Measurements from ENCODE around the gene CYREN. TPM values are rescaled to one million over a fixed set of nuclear protein-coding genes. Genes with fewer than 3 reads are reported as not detected.
"Not testable (repeated sequence)": the region's sequence is repeated elsewhere in the genome, so short reads cannot be mapped to it uniquely, and the experiment has no call there.

Gene CYREN, protein sequence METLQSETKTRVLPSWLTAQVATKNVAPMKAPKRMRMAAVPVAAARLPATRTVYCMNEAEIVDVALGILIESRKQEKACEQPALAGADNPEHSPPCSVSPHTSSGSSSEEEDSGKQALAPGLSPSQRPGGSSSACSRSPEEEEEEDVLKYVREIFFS
- total RNA-seq = 10 to 100 TPM; 25.5 to 31.4 TPM

GRCh38 chr7:135170274-135170997 is at the start of gene CYREN:
Gene CYREN, minus strand, starts transcription at chr7:135170707. Its CDS starts 1,785 bp downstream, at chr7:135168922.
- Histone ChIP-seq H3K9me3 (no peaks in the 10 kb centered on the region), H3K27me3 (no peaks in the 10 kb centered on the region), H3K27ac (peak within 1 kb of the TSS; percentile 97), H3K4me1 (peaks cover 0 to 55% of the 10 kb centered on the region in 2 donors), H3K4me3 (peak within 1 kb of the TSS; percentile 78 to 86), H3K36me3 (peaks cover 26% of the 10 kb centered on the region)
- TF ChIP-seq, protein P1, sequence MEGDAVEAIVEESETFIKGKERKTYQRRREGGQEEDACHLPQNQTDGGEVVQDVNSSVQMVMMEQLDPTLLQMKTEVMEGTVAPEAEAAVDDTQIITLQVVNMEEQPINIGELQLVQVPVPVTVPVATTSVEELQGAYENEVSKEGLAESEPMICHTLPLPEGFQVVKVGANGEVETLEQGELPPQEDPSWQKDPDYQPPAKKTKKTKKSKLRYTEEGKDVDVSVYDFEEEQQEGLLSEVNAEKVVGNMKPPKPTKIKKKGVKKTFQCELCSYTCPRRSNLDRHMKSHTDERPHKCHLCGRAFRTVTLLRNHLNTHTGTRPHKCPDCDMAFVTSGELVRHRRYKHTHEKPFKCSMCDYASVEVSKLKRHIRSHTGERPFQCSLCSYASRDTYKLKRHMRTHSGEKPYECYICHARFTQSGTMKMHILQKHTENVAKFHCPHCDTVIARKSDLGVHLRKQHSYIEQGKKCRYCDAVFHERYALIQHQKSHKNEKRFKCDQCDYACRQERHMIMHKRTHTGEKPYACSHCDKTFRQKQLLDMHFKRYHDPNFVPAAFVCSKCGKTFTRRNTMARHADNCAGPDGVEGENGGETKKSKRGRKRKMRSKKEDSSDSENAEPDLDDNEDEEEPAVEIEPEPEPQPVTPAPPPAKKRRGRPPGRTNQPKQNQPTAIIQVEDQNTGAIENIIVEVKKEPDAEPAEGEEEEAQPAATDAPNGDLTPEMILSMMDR (IDR thresholded peaks at IDR 0.05) = peak; percentile 54 to 91
- DNase-seq (ENCODE audit: low spot score) = peak; percentile 93

- no peak overlapping the region for H3K4me3 ChIP-seq
- TF ChIP-seq, protein P1 (IDR thresholded peaks at IDR 0.05) = no peak
- no peak overlapping the region for H3K27ac ChIP-seq
- no peaks in the 10 kb centered on the region for H3K27me3 ChIP-seq
- DNase-seq (ENCODE audit: low spot score) = no peak
- no peaks in the 10 kb centered on the region for H3K9me3 ChIP-seq
- no peaks in the 10 kb centered on the region for H3K36me3 ChIP-seq
- H3K4me1 ChIP-seq = no peaks in the 10 kb centered on the region
Observed at GRCh38 chr7:135217645-135218509, 47.4 kb upstream of the CYREN start.

GRCh38 chr7:135215698-135216097 is 45.2 kb upstream of the CYREN start:
- TF ChIP-seq, protein P1 (IDR thresholded peaks at IDR 0.05) = no peak
- H3K27ac ChIP-seq = no peak overlapping the region
- no peaks in the 10 kb centered on the region for H3K9me3 ChIP-seq

DNA sequence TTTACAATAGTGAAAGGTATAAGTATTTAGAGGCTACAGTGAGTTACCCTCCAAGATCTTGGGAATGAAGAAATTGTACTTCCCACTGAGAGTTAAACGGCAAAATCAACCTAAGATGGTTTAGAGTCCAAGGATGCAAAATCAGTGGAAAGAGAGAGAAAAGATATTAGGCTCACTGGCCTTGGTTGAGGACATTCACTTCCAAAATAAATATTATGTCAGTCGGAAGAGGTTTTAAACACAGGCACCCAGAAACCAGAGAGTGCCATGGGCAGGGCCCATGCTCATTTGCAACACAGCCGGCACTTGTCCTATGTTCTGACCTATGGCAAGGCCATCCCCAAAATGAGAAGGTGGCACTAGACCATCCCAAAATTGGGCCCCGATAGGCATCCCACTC is 44.7 kb upstream of the CYREN start:
- Histone ChIP-seq H3K9me3 (no peaks in the 10 kb centered on the region), H3K4me1 (peaks cover 0 to 6% of the 10 kb centered on the region in 2 donors), H3K4me3 (no peak overlapping the region), H3K36me3 (no peaks in the 10 kb centered on the region), H3K27ac (no peak overlapping the region), H3K27me3 (no peaks in the 10 kb centered on the region)
- TF ChIP-seq, protein P1 (IDR thresholded peaks at IDR 0.05) = no peak
- DNase-seq (ENCODE audit: low spot score) = no peak

More at GRCh38 chr7:135215698-135216097, 45.2 kb upstream of the CYREN start:
- Histone ChIP-seq H3K36me3 (no peaks in the 10 kb centered on the region), H3K4me1 (peaks cover 0 to under 1% of the 10 kb centered on the region in 2 donors), H3K27me3 (no peaks in the 10 kb centered on the region), H3K4me3 (no peak overlapping the region)
- DNase-seq (ENCODE audit: low spot score) = no peak

GRCh38 chr7:135213831-135214230 is 43.3 kb upstream of the CYREN start:
- H3K27ac ChIP-seq = no peak overlapping the region
- H3K27me3 ChIP-seq = no peaks in the 10 kb centered on the region
- H3K36me3 ChIP-seq = no peaks in the 10 kb centered on the region
- TF ChIP-seq, protein P1 (IDR thresholded peaks at IDR 0.05) = no peak
- no peak overlapping the region for H3K4me3 ChIP-seq
- no peaks in the 10 kb centered on the region for H3K9me3 ChIP-seq
- H3K4me1 ChIP-seq = peaks cover 0 to 9% of the 10 kb centered on the region in 2 donors
- DNase-seq (ENCODE audit: low spot score) = no peak

GRCh38 chr7:135211946-135212685 is 41.6 kb upstream of the CYREN start:
- not testable (repeated sequence) for H3K36me3 ChIP-seq, H3K27me3 ChIP-seq, H3K4me1 ChIP-seq, H3K9me3 ChIP-seq
- H3K4me3 ChIP-seq = peak overlapping the region; percentile 74 to 89
- peak overlapping the region; percentile 95 for H3K27ac ChIP-seq
- peak; percentile 74 for DNase-seq (ENCODE audit: low spot score)

Measured in right atrium auricular region (tissue), 2 donors.